ENCODE measurements around the gene KLRC4.
A peak's percentile ranks its signal among the peaks of the same experiment; 100 is the strongest.
"Not testable (repeated sequence)": the region's sequence is repeated elsewhere in the genome, so short reads cannot be mapped to it uniquely, and the experiment has no call there.

Gene KLRC4

GRCh38 chr12:10393291-10393690 is 16.3 kb downstream of the KLRC4 start:
- no peaks in the 10 kb centered on the region for H3K79me2 ChIP-seq (ENCODE audit: low read length)
- H3K4me3 ChIP-seq (ENCODE audit: low read length): no peak overlapping the region
- peaks cover 6% of the 10 kb centered on the region; the same call in 1 of the 2 replicates for H3K9me3 ChIP-seq (ENCODE audit: insufficient read depth, low read length)
- TF ChIP-seq CTCF (IDR thresholded peaks at IDR 0.05; ENCODE audit: low read depth, low read length): no peak
- no peak for TF ChIP-seq EZH2phosphoT487 (IDR thresholded peaks at IDR 0.05; ENCODE audit: low read depth)
- no peak overlapping the region for H3K9ac ChIP-seq (ENCODE audit: low read length)
- H2AFZ ChIP-seq (ENCODE audit: low read depth, low read length): no peak overlapping the region
- H3K36me3 ChIP-seq (replicated peaks; ENCODE audit: low read depth, low read length): no peaks in the 10 kb centered on the region
- H4K20me1 ChIP-seq (ENCODE audit: insufficient read depth, low read length): no peaks in the 10 kb centered on the region
- peaks cover 44% of the 10 kb centered on the region for H3K4me1 ChIP-seq (ENCODE audit: low read length)
- H3K27me3 ChIP-seq (ENCODE audit: low read depth, low read length): no peaks in the 10 kb centered on the region
- peak overlapping the region; percentile 38 for H3K4me2 ChIP-seq (ENCODE audit: low read length)
- no peak overlapping the region for H3K27ac ChIP-seq (ENCODE audit: low read length)

GRCh38 chr12:10392394-10392930 is 17.1 kb downstream of the KLRC4 start:
- no peak overlapping the region for H3K9ac ChIP-seq (ENCODE audit: low read length)
- H4K20me1 ChIP-seq (ENCODE audit: insufficient read depth, low read length): no peaks in the 10 kb centered on the region
- H3K79me2 ChIP-seq (ENCODE audit: low read length): no peaks in the 10 kb centered on the region
- H3K4me2 ChIP-seq (ENCODE audit: low read length): peak overlapping the region; percentile 38
- H3K36me3 ChIP-seq (replicated peaks; ENCODE audit: low read depth, low read length): no peaks in the 10 kb centered on the region
- H3K4me3 ChIP-seq (ENCODE audit: low read length): 0 out of 2 replicates have a peak overlapping the region, but pooled peaks have one; percentile 12
- 0 out of 2 replicates have a peak overlapping the region, but pooled peaks have one; percentile 19 for H2AFZ ChIP-seq (ENCODE audit: low read depth, low read length)
- peak overlapping the region; percentile 47 for H3K27ac ChIP-seq (ENCODE audit: low read length)
- TF ChIP-seq EZH2phosphoT487 (IDR thresholded peaks at IDR 0.05; ENCODE audit: low read depth) (no peak), CTCF (IDR thresholded peaks at IDR 0.05; ENCODE audit: low read depth, low read length) (no peak)
- no peaks in the 10 kb centered on the region for H3K27me3 ChIP-seq (ENCODE audit: low read depth, low read length)
- H3K9me3 ChIP-seq (ENCODE audit: insufficient read depth, low read length): peaks cover 3% of the 10 kb centered on the region; the same call in 1 of the 2 replicates
- H3K4me1 ChIP-seq (ENCODE audit: low read length): peaks cover 44% of the 10 kb centered on the region

GRCh38 chr12:10390991-10391390 is 18.6 kb downstream of the KLRC4 start:
- not testable (repeated sequence) for H3K27me3 ChIP-seq (ENCODE audit: low read depth, low read length); H3K27ac ChIP-seq (ENCODE audit: low read length); H4K20me1 ChIP-seq (ENCODE audit: insufficient read depth, low read length); H3K36me3 ChIP-seq (replicated peaks; ENCODE audit: low read depth, low read length); H3K4me2 ChIP-seq (ENCODE audit: low read length); H3K4me3 ChIP-seq (ENCODE audit: low read length); H3K9me3 ChIP-seq (ENCODE audit: insufficient read depth, low read length); H2AFZ ChIP-seq (ENCODE audit: low read depth, low read length); H3K79me2 ChIP-seq (ENCODE audit: low read length); H3K9ac ChIP-seq (ENCODE audit: low read length)
- peaks cover 44% of the 10 kb centered on the region for H3K4me1 ChIP-seq (ENCODE audit: low read length)

DNA sequence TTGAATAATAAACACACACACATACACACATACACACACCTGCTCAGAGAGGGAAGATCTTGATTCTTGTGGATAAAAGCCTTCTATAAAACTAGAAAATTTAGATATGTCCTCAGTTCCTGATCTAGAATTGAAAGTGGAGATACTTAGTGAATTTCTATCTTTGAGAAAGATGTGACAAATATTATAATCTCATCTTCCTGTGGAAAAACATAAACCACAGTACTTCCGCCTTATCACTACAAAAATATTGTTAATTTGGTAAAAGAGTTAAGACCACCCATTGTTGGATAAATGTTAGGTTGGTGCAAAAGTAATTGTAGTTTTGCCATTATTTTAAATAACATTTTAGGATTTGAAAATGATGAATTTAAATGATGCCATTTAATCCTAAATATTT is 19.7 kb downstream of the KLRC4 start, which contains the start of gene KLRK1:
TSS of gene KLRK1 (minus strand) at position 138 of the 400 bp plus-strand sequence. CDS start 1,231 bp downstream, outside the sequence.
- H2AFZ ChIP-seq (ENCODE audit: low read depth, low read length): no peak within 1 kb of the TSS
- no peak within 1 kb of the TSS for H3K4me2 ChIP-seq (ENCODE audit: low read length)

More for the DNA sequence above, 19.7 kb downstream of the KLRC4 start, which contains the start of gene KLRK1:
- H3K79me2 ChIP-seq (ENCODE audit: low read length): no peaks in the 10 kb centered on the region
- H3K27me3 ChIP-seq (ENCODE audit: low read depth, low read length): no peaks in the 10 kb centered on the region
- H3K27ac ChIP-seq (ENCODE audit: low read length): no peak within 1 kb of the TSS
- H3K9me3 ChIP-seq (ENCODE audit: insufficient read depth, low read length): no peaks in the 10 kb centered on the region
- TF ChIP-seq EZH2phosphoT487 (IDR thresholded peaks at IDR 0.05; ENCODE audit: low read depth) (no peak), CTCF (IDR thresholded peaks at IDR 0.05; ENCODE audit: low read depth, low read length) (no peak)
- no peaks in the 10 kb centered on the region for H3K36me3 ChIP-seq (replicated peaks; ENCODE audit: low read depth, low read length)
- no peak within 1 kb of the TSS for H3K4me3 ChIP-seq (ENCODE audit: low read length)
- H4K20me1 ChIP-seq (ENCODE audit: insufficient read depth, low read length): no peaks in the 10 kb centered on the region
- H3K4me1 ChIP-seq (ENCODE audit: low read length): peaks cover 33% of the 10 kb centered on the region
- H3K9ac ChIP-seq (ENCODE audit: low read length): no peak within 1 kb of the TSS

Data from OCI-LY3 (cell line).